IMR-90 (cell line): ENCODE measurements around the gene SPDYC. TPM values are rescaled to one million over a fixed set of nuclear protein-coding genes. Genes with fewer than 3 reads are reported as not detected.

ENCODE experiments used
- ATAC-seq: fragments of 200-7000 bp; cut with Tn5 transposase; 2 replicates; pipeline ENCODE4 v1.9.1; 2020; ENCODE audit warnings: low read depth, mild to moderate bottlenecking, moderate library complexity
- BruUV-seq: library from RNA; stranded (reverse); fragments of 400-500 nt; replicated peaks from 2 replicates; lab custom pipeline; 2021; lab: Mats Ljungman, UMichigan
- CTCF ChIA-PET: fragments of 300-600 bp; formaldehyde crosslinking; extraction: SDS; loops from one replicate; lab custom pipeline; 2021; ENCODE audit warnings: antibody characterized with exemption; lab: Yijun Ruan, JAX
- POLR2A ChIA-PET: fragments of 300-600 bp; sonication (Branson Sonifier 250); formaldehyde crosslinking; loops from one replicate; lab custom pipeline; 2022; ENCODE audit warnings: antibody characterized with exemption; ENCODE audit not compliant: unreplicated experiment; lab: Charles Lee
- DNase-seq: peaks from one replicate; pipeline ENCODE4 v3.0.0; 2013
- H2AFZ ChIP-seq: replicated peaks from 2 replicates; pipeline ENCODE3; 2013; ENCODE audit warnings: low read length, mild to moderate bottlenecking; ENCODE audit not compliant: poor library complexity
- H2AK5ac ChIP-seq: 2 replicates; pipeline ENCODE4 v1.6.1; 2013; ENCODE audit warnings: low read depth, low read length, inconsistent platforms
- H2AK9ac ChIP-seq: replicated peaks from 2 replicates; pipeline ENCODE3; 2013; ENCODE audit warnings: mild to moderate bottlenecking, low read depth, low read length, moderate library complexity; ENCODE audit not compliant: poor library complexity
- H2BK120ac ChIP-seq: 2 replicates; pipeline ENCODE4 v1.6.1; 2013; ENCODE audit warnings: low read depth, low read length, inconsistent platforms
- H2BK15ac ChIP-seq: 3 replicates; pipeline ENCODE4 v1.6.1; 2013; ENCODE audit warnings: low read depth, low read length, inconsistent platforms
- H2BK20ac ChIP-seq: 2 replicates; pipeline ENCODE4 v1.6.1; 2013; ENCODE audit warnings: low read depth, mild to moderate bottlenecking, inconsistent platforms, low read length, moderate library complexity
- H2BK5ac ChIP-seq: 2 replicates; pipeline ENCODE4 v1.6.1; 2013; ENCODE audit warnings: mild to moderate bottlenecking, low read depth, low read length, inconsistent platforms; ENCODE audit not compliant: poor library complexity, severe bottlenecking
- H3K14ac ChIP-seq: replicated peaks from 2 replicates; pipeline ENCODE4 v1.6.1; 2013; ENCODE audit warnings: low read depth, low read length, inconsistent platforms
- H3K18ac ChIP-seq: 2 replicates; pipeline ENCODE4 v1.6.1; 2013; ENCODE audit warnings: low read depth, low read length, control low read depth
- H3K23ac ChIP-seq: 2 replicates; pipeline ENCODE4 v1.6.1; 2013; ENCODE audit warnings: low read depth, low read length, inconsistent platforms
- H3K27ac ChIP-seq: 2 replicates; pipeline ENCODE4 v1.5.1; 2013; ENCODE audit warnings: mild to moderate bottlenecking, control low read depth, low read length; ENCODE audit not compliant: insufficient read depth
- H3K27me3 ChIP-seq: 2 replicates; pipeline ENCODE4 v1.6.1; 2013; ENCODE audit warnings: low read length; ENCODE audit not compliant: control insufficient read depth, insufficient read depth
- H3K36me3 ChIP-seq: 2 replicates; pipeline ENCODE4 v1.6.1; 2013; ENCODE audit warnings: low read length, mixed read lengths; ENCODE audit not compliant: control insufficient read depth, insufficient read depth
- H3K4ac ChIP-seq: 2 replicates; pipeline ENCODE4 v1.6.1; 2013; ENCODE audit warnings: low read depth, low read length, inconsistent platforms
- H3K4me1 ChIP-seq: 2 replicates; pipeline ENCODE4 v1.6.1; 2013; ENCODE audit warnings: low read length, mixed read lengths; ENCODE audit not compliant: control insufficient read depth, insufficient read depth
- H3K4me2 ChIP-seq: 2 replicates; pipeline ENCODE4 v1.6.1; 2013; ENCODE audit warnings: low read depth, mild to moderate bottlenecking, control low read depth, low read length, moderate library complexity
- H3K4me3 ChIP-seq: 2 replicates; pipeline ENCODE4 v1.5.1; 2013; ENCODE audit warnings: low read depth, mild to moderate bottlenecking, control low read depth, low read length, moderate library complexity; ENCODE audit not compliant: insufficient read depth
- H3K56ac ChIP-seq: 2 replicates; pipeline ENCODE4 v1.6.1; 2013; ENCODE audit warnings: low read length, inconsistent platforms; ENCODE audit not compliant: insufficient read depth; ENCODE audit errors: extremely low read depth
- H3K79me1 ChIP-seq, 2 experiments: 2 replicates each; pipeline ENCODE4 v1.6.1; 2013; ENCODE audit warnings: low read length in 2 of 2, inconsistent platforms in 1 of 2, low read depth in 1 of 2
- H3K9ac ChIP-seq: 2 replicates; pipeline ENCODE4 v1.6.1; 2013; ENCODE audit warnings: low read depth, low read length, control low read depth
- H3K9me1 ChIP-seq: 2 replicates; pipeline ENCODE4 v1.6.1; 2013; ENCODE audit warnings: low read length, inconsistent platforms; ENCODE audit not compliant: insufficient read depth
- H3K9me3 ChIP-seq: 2 replicates; pipeline ENCODE4 v1.6.1; 2013; ENCODE audit warnings: low read length; ENCODE audit not compliant: control insufficient read depth, insufficient read depth
- H4K20me1 ChIP-seq: 2 replicates; pipeline ENCODE4 v1.6.1; 2013; ENCODE audit warnings: low read length, inconsistent platforms; ENCODE audit not compliant: insufficient read depth
- H4K5ac ChIP-seq: 2 replicates; pipeline ENCODE4 v1.6.1; 2013; ENCODE audit warnings: mild to moderate bottlenecking, low read depth, low read length, control low read depth
- H4K8ac ChIP-seq, 2 experiments: 2 replicates each; pipeline ENCODE4 v1.6.1; 2013; ENCODE audit warnings: low read depth in 2 of 2, low read length in 2 of 2, control low read depth in 1 of 2, inconsistent platforms in 1 of 2
- H4K91ac ChIP-seq: 2 replicates; pipeline ENCODE4 v1.6.1; 2013; ENCODE audit warnings: low read depth, low read length, inconsistent platforms; ENCODE audit not compliant: insufficient read depth
- CEBPB ChIP-seq: IDR thresholded peaks from 2 replicates; pipeline ENCODE4 v1.6.1; 2012; ENCODE audit warnings: low read depth, low read length, improper control_type of control experiment
- CHD1 ChIP-seq: IDR thresholded peaks from 2 replicates; pipeline ENCODE4 v1.6.1; 2012; ENCODE audit warnings: low read depth, low read length, improper control_type of control experiment
- MAZ ChIP-seq: IDR thresholded peaks from 2 replicates; pipeline ENCODE4 v1.6.1; 2012; ENCODE audit warnings: low read depth, mild to moderate bottlenecking, low read length, improper control_type of control experiment, moderate library complexity, borderline replicate concordance
- MXI1 ChIP-seq: IDR thresholded peaks from 2 replicates; pipeline ENCODE4 v1.6.1; 2012; ENCODE audit warnings: low read depth, mild to moderate bottlenecking, low read length, moderate library complexity, borderline replicate concordance
- NFE2L2 ChIP-seq: fragments of 150-350 bp; IDR thresholded peaks from 2 replicates; pipeline ENCODE4 v1.6.1; 2016; ENCODE audit warnings: low read depth, mild to moderate bottlenecking, low read length
- POLR2A ChIP-seq: IDR thresholded peaks from 2 replicates; pipeline ENCODE4 v1.6.1; 2012; ENCODE audit warnings: mild to moderate bottlenecking, low read depth, low read length
- RFX5 ChIP-seq: IDR thresholded peaks from 2 replicates; pipeline ENCODE4 v1.8.0; 2012; ENCODE audit warnings: low read depth, mild to moderate bottlenecking, low read length, moderate library complexity
- SMC3 ChIP-seq: fragments of 150-350 bp; IDR thresholded peaks from 2 replicates; pipeline ENCODE4 v1.6.1; 2016; ENCODE audit warnings: low read depth, mild to moderate bottlenecking, antibody characterized with exemption, low read length, moderate library complexity
- WGBS, 2 experiments: methylation state at CpG; one replicate each; pipeline versions ENCODE4 v1.1.5 to v1.1.7; 2013; ENCODE audit warnings: missing lambda C conversion rate in 2 of 2; ENCODE audit not compliant: insufficient read length in 1 of 2; ENCODE audit errors: extremely low coverage in 2 of 2; 5-methylcytosine and 5-hydroxymethylcytosine counted together
- dilution Hi-C: fragments of 300-500 bp; cut with HindIII; formaldehyde crosslinking; loops from one replicate; pipeline ENCODE4 v1.14.3; 2018; ENCODE audit warnings: low sequenced_read_pairs; ENCODE audit not compliant: unreplicated experiment
- in situ Hi-C: fragments of 300-500 bp; cut with MboI; formaldehyde crosslinking; loops from 3 replicates; pipeline ENCODE4 v1.14.3; 2019; ENCODE audit warnings: low sequenced_read_pairs, inconsistent platforms, mixed read lengths
- intact Hi-C: fragments of 100-400 bp; cut with micrococcal nuclease; formaldehyde crosslinking; loops from 2 replicates; pipeline ENCODE4 v1.10.0; 2022
- polyA plus RNA-seq, 3 experiments: library from polyadenylated mRNA; depleted of rRNA; stranded (reverse); fragments of >200 nt; gene quantifications; 2 replicates each; pipeline ENCODE4 v1.2.3, GENCODE V29; 2012; ENCODE audit warnings: low replicate concordance in 1 of 3
- total RNA-seq: library from RNA; depleted of rRNA; stranded (reverse); fragments of >200 nt; gene quantifications from 2 replicates; pipeline ENCODE4 v1.2.3, GENCODE V29; 2012

SPDYC gene
- total and polyA plus RNA-seq, 2 of the 4 experiments (the other 2 are of a cell fraction) = not detected

DNA sequence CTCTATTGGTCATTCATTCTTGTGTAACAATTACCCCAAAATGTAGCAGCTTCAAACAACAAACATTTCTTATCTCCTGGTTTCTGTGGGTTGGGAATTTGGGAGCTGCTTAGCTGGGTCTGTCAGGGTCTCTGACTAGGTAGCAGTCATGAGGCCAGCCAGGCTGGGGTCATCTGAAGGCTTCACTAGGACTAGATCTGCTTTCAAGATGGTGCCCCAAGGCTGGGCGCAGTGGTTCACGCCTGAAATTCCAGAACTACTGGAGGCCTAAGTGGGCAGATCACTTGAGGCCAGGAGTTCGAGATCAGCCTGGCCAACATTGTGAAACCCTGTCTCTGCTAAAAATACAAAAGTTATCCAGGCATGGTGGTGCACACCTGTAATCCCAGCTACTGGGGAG lies 13.1 kb upstream of the SPDYC start:
- WGBS, 2 experiments = 83% methylated on average over 2 of the region's 3 CpGs; no CpG with 5 or more reads in 1 of the 2 experiments
- no peaks in the 10 kb centered on the region for H3K4me1 ChIP-seq
- H3K27ac ChIP-seq = no peak overlapping the region
- H4K91ac ChIP-seq = no peak overlapping the region
- no peak overlapping the region for H2AK9ac ChIP-seq
- no peak overlapping the region for H3K4ac ChIP-seq
- H3K14ac ChIP-seq = no peak overlapping the region
- no peak for ATAC-seq
- H3K4me3 ChIP-seq = no peak overlapping the region
- dilution Hi-C loops = no loop called here
- H2AK5ac ChIP-seq = no peak overlapping the region
- H3K23ac ChIP-seq = no peak overlapping the region
- intact Hi-C loops = no loop called here
- H2BK5ac ChIP-seq = no peak overlapping the region
- no peak overlapping the region for H2BK20ac ChIP-seq
- no peak overlapping the region for H3K18ac ChIP-seq
- no peak for DNase-seq
- TF ChIP-seq SMC3 (no peak), POLR2A (no peak), RFX5 (no peak), CHD1 (no peak), MXI1 (no peak), MAZ (no peak), CEBPB (no peak), NFE2L2 (no peak)
- H2BK120ac ChIP-seq = no peak overlapping the region
- no peaks in the 10 kb centered on the region for H3K36me3 ChIP-seq
- H4K20me1 ChIP-seq = no peaks in the 10 kb centered on the region
- ChIA-PET CTCF (no interaction called here), POLR2A (no interaction called here)
- H2AFZ ChIP-seq = no peak overlapping the region
- H3K56ac ChIP-seq = no peak overlapping the region
- no peak overlapping the region for H3K4me2 ChIP-seq
- BruUV-seq = no TSS peak
- no peak overlapping the region for H3K9ac ChIP-seq
- H3K79me1 ChIP-seq = no peaks in the 10 kb centered on the region
- no peak overlapping the region for H4K8ac ChIP-seq
- H4K5ac ChIP-seq = no peak overlapping the region
- H2BK15ac ChIP-seq = no peak overlapping the region
- 0 out of 2 replicates have a peak, but pooled peaks cover 2% of the 10 kb centered on the region for H3K27me3 ChIP-seq
- H3K9me3 ChIP-seq = no peaks in the 10 kb centered on the region
- no peaks in the 10 kb centered on the region for H3K9me1 ChIP-seq
- in situ Hi-C loops = no loop called here
